Body of pancreas (tissue), 4 donors: ENCODE measurements around the gene WNT11.

Source experiments
- POLR2A ChIP-seq, 3 donors: fragments of 450-650 bp; IDR thresholded peaks; one replicate each; pipeline ENCODE4 v1.6.1; 2016; ENCODE audit warnings: antibody characterized with exemption in 3 of 3, mild to moderate bottlenecking in 2 of 3
- TF ChIP-seq, protein P1 (sequence below), 7 experiments: fragments of 450-650 bp in 4 of 7; fragments of 200-600 bp in 3 of 7; sonication (generic) in 3 of 7; IDR thresholded peaks; one replicate each; pipeline ENCODE4 v1.5.1; 2016 to 2019; ENCODE audit warnings: antibody characterized with exemption in 7 of 7

DNA sequence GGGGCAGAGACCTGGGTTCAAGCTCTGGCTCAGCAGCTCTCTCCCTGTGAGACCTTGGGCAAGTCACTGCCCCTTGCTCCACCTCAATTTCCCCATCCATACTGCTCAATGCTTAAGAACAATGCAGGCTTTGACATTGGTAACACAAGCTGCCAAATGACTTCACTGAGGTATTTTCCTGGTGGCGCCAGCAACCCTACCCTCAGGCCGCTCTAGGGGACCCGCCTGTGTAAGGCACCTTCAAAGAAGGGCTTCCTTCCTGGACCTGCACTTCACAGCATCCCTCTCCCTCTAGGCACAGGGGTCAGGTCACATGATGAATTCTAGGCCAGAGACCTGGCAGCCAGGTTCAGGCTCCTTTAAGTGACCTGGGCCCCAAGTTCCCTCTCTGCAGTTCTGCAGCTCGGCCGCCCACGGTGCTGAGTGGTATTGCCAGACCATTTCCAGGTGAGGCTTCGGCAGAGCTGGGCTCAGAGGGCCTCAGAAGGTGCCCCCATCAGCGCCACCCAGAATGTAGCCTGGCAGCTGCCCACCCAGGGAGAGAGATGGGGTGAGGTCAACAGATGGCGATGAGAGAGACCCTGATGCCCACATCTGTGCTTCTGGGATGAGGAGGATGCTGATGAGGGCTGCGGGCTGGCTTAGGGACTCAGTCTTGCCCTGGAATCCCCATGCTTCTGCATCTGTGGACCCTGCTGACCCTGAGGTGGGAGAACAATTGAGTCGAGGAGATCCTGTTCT, 4.5 kb downstream of the WNT11 start:
- TF ChIP-seq, protein P1, sequence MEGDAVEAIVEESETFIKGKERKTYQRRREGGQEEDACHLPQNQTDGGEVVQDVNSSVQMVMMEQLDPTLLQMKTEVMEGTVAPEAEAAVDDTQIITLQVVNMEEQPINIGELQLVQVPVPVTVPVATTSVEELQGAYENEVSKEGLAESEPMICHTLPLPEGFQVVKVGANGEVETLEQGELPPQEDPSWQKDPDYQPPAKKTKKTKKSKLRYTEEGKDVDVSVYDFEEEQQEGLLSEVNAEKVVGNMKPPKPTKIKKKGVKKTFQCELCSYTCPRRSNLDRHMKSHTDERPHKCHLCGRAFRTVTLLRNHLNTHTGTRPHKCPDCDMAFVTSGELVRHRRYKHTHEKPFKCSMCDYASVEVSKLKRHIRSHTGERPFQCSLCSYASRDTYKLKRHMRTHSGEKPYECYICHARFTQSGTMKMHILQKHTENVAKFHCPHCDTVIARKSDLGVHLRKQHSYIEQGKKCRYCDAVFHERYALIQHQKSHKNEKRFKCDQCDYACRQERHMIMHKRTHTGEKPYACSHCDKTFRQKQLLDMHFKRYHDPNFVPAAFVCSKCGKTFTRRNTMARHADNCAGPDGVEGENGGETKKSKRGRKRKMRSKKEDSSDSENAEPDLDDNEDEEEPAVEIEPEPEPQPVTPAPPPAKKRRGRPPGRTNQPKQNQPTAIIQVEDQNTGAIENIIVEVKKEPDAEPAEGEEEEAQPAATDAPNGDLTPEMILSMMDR (IDR thresholded peaks at IDR 0.05), result no peak
- TF ChIP-seq POLR2A (IDR thresholded peaks at IDR 0.05), result no peak
